HCT116 (cell line): Measurements from ENCODE around the gene LRBA. TPM values are rescaled to one million over a fixed set of nuclear protein-coding genes. Genes with fewer than 3 reads are reported as not detected.

Source experiments
- ATAC-seq: fragments of 200-7000 bp; cut with Tn5 transposase; 2 replicates; pipeline ENCODE4 v1.9.1; 2020; ENCODE audit warnings: mild to moderate bottlenecking, moderate library complexity
- BruUV-seq: library from RNA; stranded (reverse); fragments of 400-500 nt; replicated peaks from 2 replicates; lab custom pipeline; 2021; lab: Mats Ljungman, UMichigan
- CTCF ChIA-PET: fragments of 300-600 bp; sonication (Branson Sonifier 250); formaldehyde crosslinking; loops from one replicate; lab custom pipeline; 2021; ENCODE audit warnings: antibody characterized with exemption; lab: Charles Lee
- POLR2A ChIA-PET: fragments of 300-600, 350-600 bp; sonication (Branson Sonifier 250); formaldehyde crosslinking; loops from one replicate; lab custom pipeline; 2021; ENCODE audit warnings: antibody characterized with exemption; lab: Charles Lee
- RAD21 ChIA-PET, 2 experiments: fragments of 300-600 bp; sonication (Branson Sonifier 250); formaldehyde crosslinking; loops; one replicate each; lab custom pipeline; 2023; ENCODE audit warnings: low total read pairs in 2 of 2; ENCODE audit not compliant: uncharacterized antibody in 2 of 2, unreplicated experiment in 2 of 2, low non-redundant PET in 1 of 2; lab: Charles Lee
- DNase-seq: peaks from one replicate; pipeline ENCODE4 v3.0.0-alpha.2; 2010; ENCODE audit warnings: low read depth, low spot score
- H2AFZ ChIP-seq: fragments of 200-600 bp; shearing (Covaris generic), sonication (generic); 2 replicates; pipeline ENCODE4 v1.6.1; 2017; ENCODE audit warnings: low read depth, mixed run types, mixed read lengths, antibody characterized with exemption, low read length; ENCODE audit not compliant: poor library complexity, severe bottlenecking
- H3K27ac ChIP-seq: 2 replicates; pipeline ENCODE4 v1.5.1; 2012; ENCODE audit warnings: low read depth, low read length
- H3K27me3 ChIP-seq: fragments of 200-600 bp; sonication (generic); 2 replicates; pipeline ENCODE4 v1.6.1; 2016; ENCODE audit warnings: mixed run types, low read length, mixed read lengths; ENCODE audit not compliant: insufficient read depth
- H3K36me3 ChIP-seq, 2 experiments: fragments of 200-500 bp in 1 of 2; fragments of 200-600 bp in 1 of 2; sonication (Bioruptor generic) in 1 of 2; sonication (generic) in 1 of 2; 2 replicates each; pipeline versions ENCODE4 v1.5.1 to v1.6.1; 2014 to 2016; ENCODE audit warnings: low read length in 2 of 2, inconsistent platforms in 1 of 2, mixed read lengths in 1 of 2, mixed run types in 1 of 2; ENCODE audit not compliant: insufficient read depth in 2 of 2, control insufficient read depth in 1 of 2
- H3K4me1 ChIP-seq, 2 experiments: fragments of 200-600 bp in 1 of 2; sonication (generic) in 1 of 2; 2 replicates each; pipeline versions ENCODE4 v1.5.1 to v1.6.1; 2012 to 2017; ENCODE audit warnings: low read length in 2 of 2, inconsistent platforms in 1 of 2, mild to moderate bottlenecking in 1 of 2, mixed read lengths in 1 of 2, mixed run types in 1 of 2, moderate library complexity in 1 of 2; ENCODE audit not compliant: insufficient read depth in 2 of 2, control insufficient read depth in 1 of 2
- H3K4me2 ChIP-seq: fragments of 200-600 bp; sonication (generic); 2 replicates; pipeline ENCODE4 v1.6.1; 2017; ENCODE audit warnings: mixed run types, low read length, mixed read lengths
- H3K4me3 ChIP-seq, 2 experiments: fragments of 200-600 bp in 1 of 2; sonication (generic) in 1 of 2; replicated peaks in 1 of 2; 2 replicates each; pipeline ENCODE4 v1.5.1; 2011 to 2016; ENCODE audit warnings: low read length in 2 of 2, control low read depth in 1 of 2, low read depth in 1 of 2, mild to moderate bottlenecking in 1 of 2, mixed read lengths in 1 of 2, mixed run types in 1 of 2
- H3K79me2 ChIP-seq: fragments of 200-600 bp; sonication (generic); 2 replicates; pipeline ENCODE4 v1.6.1; 2017; ENCODE audit warnings: mild to moderate bottlenecking, mixed run types, low read length, moderate library complexity, mixed read lengths; ENCODE audit not compliant: insufficient read depth
- H3K9ac ChIP-seq: fragments of 200-600 bp; sonication (generic); 2 replicates; pipeline ENCODE4 v1.6.1; 2016; ENCODE audit warnings: low read length, mixed read lengths
- H3K9me2 ChIP-seq: fragments of 200-600 bp; sonication (generic), shearing (Covaris generic); 2 replicates; pipeline ENCODE4 v1.6.1; 2017; ENCODE audit warnings: mixed run types, mild to moderate bottlenecking, moderate library complexity; ENCODE audit not compliant: insufficient read depth
- H3K9me3 ChIP-seq, 2 experiments: fragments of 200-500 bp in 1 of 2; fragments of 200-600 bp in 1 of 2; sonication (Bioruptor generic) in 1 of 2; sonication (generic) in 1 of 2; 2 replicates each; pipeline ENCODE4 v1.6.1; 2014 to 2017; ENCODE audit warnings: low read length in 2 of 2, mixed read lengths in 2 of 2, inconsistent platforms in 1 of 2, low read depth in 1 of 2, mild to moderate bottlenecking in 1 of 2, mixed run types in 1 of 2, moderate library complexity in 1 of 2; ENCODE audit not compliant: control insufficient read depth in 1 of 2, insufficient read depth in 1 of 2
- H4K20me1 ChIP-seq: fragments of 200-600 bp; sonication (generic), shearing (Covaris generic); 2 replicates; pipeline ENCODE4 v1.6.1; 2017; ENCODE audit warnings: mixed run types, mild to moderate bottlenecking, moderate library complexity; ENCODE audit not compliant: insufficient read depth
- ATF3 ChIP-seq: IDR thresholded peaks from 2 replicates; pipeline ENCODE4 v1.6.1; 2012
- ELF1 ChIP-seq: IDR thresholded peaks from 2 replicates; pipeline ENCODE4 v1.6.1; 2012; ENCODE audit warnings: low read depth, borderline replicate concordance
- FOSL1 ChIP-seq: IDR thresholded peaks from 2 replicates; pipeline ENCODE4 v1.6.1; 2012; ENCODE audit warnings: low read depth
- JUND ChIP-seq: IDR thresholded peaks from 2 replicates; pipeline ENCODE4 v1.6.1; 2012
- POLR2A ChIP-seq: IDR thresholded peaks from 2 replicates; pipeline ENCODE4 v1.7.0; 2011; ENCODE audit warnings: borderline replicate concordance; ENCODE audit not compliant: insufficient read depth, insufficient read length; ENCODE audit errors: extremely low read depth
- POLR2AphosphoS5 ChIP-seq: IDR thresholded peaks from 2 replicates; pipeline ENCODE4 v1.6.1; 2011; ENCODE audit warnings: mild to moderate bottlenecking, low read depth, low read length, moderate library complexity
- RAD21 ChIP-seq: IDR thresholded peaks from 2 replicates; pipeline ENCODE4 v1.6.1; 2012; ENCODE audit warnings: low read depth, mild to moderate bottlenecking
- SIN3A ChIP-seq: IDR thresholded peaks from 2 replicates; pipeline ENCODE4 v1.6.1; 2012; ENCODE audit warnings: low read depth
- SP1 ChIP-seq: IDR thresholded peaks from 2 replicates; pipeline ENCODE4 v1.6.1; 2012; ENCODE audit warnings: low read depth
- SRF ChIP-seq: IDR thresholded peaks from 2 replicates; pipeline ENCODE4 v1.6.1; 2012; ENCODE audit warnings: low read depth
- YY1 ChIP-seq: IDR thresholded peaks from 2 replicates; pipeline ENCODE4 v1.6.1; 2011; ENCODE audit warnings: low read length, low read depth, moderate library complexity, mild to moderate bottlenecking; ENCODE audit not compliant: insufficient replicate concordance; ENCODE audit errors: extremely low read depth
- ZBTB33 ChIP-seq: IDR thresholded peaks from 2 replicates; pipeline ENCODE4 v1.6.1; 2011; ENCODE audit warnings: mild to moderate bottlenecking, low read length, moderate library complexity; ENCODE audit not compliant: insufficient replicate concordance; ENCODE audit errors: extremely low read depth
- ZFX ChIP-seq: fragments of 450-650 bp; IDR thresholded peaks from 2 replicates; pipeline ENCODE4 v1.6.1; 2017
- ZNF274 ChIP-seq: fragments of 200-500 bp; sonication (Bioruptor generic); IDR thresholded peaks from 2 replicates; pipeline ENCODE4 v1.6.1; 2014; ENCODE audit warnings: mild to moderate bottlenecking, low read depth, low read length, inconsistent platforms
- intact Hi-C: fragments of 100-400 bp; cut with micrococcal nuclease; formaldehyde crosslinking; loops from 2 replicates; pipeline ENCODE4 v1.10.0; 2022
- total RNA-seq: library from RNA; stranded (reverse); gene quantifications from one replicate; pipeline ENCODE4 v1.2.1, GENCODE V29; 2021; ENCODE audit not compliant: unreplicated experiment
- TF ChIP-seq, protein P1 (sequence below), 3 experiments: fragments of 200-600 bp in 1 of 3; sonication (generic) in 1 of 3; IDR thresholded peaks in 2 of 3; conservative IDR thresholded peaks in 1 of 3; 2 replicates each; pipeline ENCODE4 v1.5.1; 2012 to 2017; ENCODE audit warnings: low read depth in 2 of 3, low read length in 2 of 3, antibody characterized with exemption in 1 of 3, borderline replicate concordance in 1 of 3, control low read depth in 1 of 3, mild to moderate bottlenecking in 1 of 3, mixed read lengths in 1 of 3, mixed run types in 1 of 3, moderate library complexity in 1 of 3; ENCODE audit not compliant: insufficient read depth in 1 of 3
- TF ChIP-seq, protein P2 (sequence below): IDR thresholded peaks from 2 replicates; pipeline ENCODE4 v1.6.1; 2012

LRBA gene
- total RNA-seq, 1 experiment from 2014 or later: 79.8 TPM

- ATAC-seq (no peak), DNase-seq (no peak)
- no TSS peak for BruUV-seq
- Histone ChIP-seq H3K9ac (no peak overlapping the region), H3K36me3 (peaks cover 5 to 13% of the 10 kb centered on the region in 2 experiments; a peak in 3 of 4 replicates), H4K20me1 (0 out of 2 replicates have a peak, but pooled peaks cover 3% of the 10 kb centered on the region), H3K9me2 (no peaks in the 10 kb centered on the region), H3K4me2 (no peak overlapping the region), H3K27ac (no peak overlapping the region), H3K4me1 (peaks cover 4 to 9% of the 10 kb centered on the region in 2 experiments; a peak in 3 of 4 replicates), H3K4me3 (no peak overlapping the region), H3K27me3 (no peaks in the 10 kb centered on the region), H3K79me2 (no peaks in the 10 kb centered on the region), H2AFZ (no peak overlapping the region), H3K9me3 (no peaks in the 10 kb centered on the region)
- TF ChIP-seq ZFX: no peak
- TF ChIP-seq YY1: no peak
- TF ChIP-seq, protein P1, sequence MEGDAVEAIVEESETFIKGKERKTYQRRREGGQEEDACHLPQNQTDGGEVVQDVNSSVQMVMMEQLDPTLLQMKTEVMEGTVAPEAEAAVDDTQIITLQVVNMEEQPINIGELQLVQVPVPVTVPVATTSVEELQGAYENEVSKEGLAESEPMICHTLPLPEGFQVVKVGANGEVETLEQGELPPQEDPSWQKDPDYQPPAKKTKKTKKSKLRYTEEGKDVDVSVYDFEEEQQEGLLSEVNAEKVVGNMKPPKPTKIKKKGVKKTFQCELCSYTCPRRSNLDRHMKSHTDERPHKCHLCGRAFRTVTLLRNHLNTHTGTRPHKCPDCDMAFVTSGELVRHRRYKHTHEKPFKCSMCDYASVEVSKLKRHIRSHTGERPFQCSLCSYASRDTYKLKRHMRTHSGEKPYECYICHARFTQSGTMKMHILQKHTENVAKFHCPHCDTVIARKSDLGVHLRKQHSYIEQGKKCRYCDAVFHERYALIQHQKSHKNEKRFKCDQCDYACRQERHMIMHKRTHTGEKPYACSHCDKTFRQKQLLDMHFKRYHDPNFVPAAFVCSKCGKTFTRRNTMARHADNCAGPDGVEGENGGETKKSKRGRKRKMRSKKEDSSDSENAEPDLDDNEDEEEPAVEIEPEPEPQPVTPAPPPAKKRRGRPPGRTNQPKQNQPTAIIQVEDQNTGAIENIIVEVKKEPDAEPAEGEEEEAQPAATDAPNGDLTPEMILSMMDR (IDR thresholded peaks at IDR 0.05 in 2 of 3, conservative IDR thresholded peaks at IDR 0.05 in 1 of 3; ENCODE audit: borderline replicate concordance in 1 of 3, insufficient read depth in 1 of 3, low read depth in 2 of 3, low read length in 2 of 3): no peak
- TF ChIP-seq FOSL1: no peak
- no peak for TF ChIP-seq POLR2A
- TF ChIP-seq ATF3: no peak
- TF ChIP-seq SP1: no peak
- no peak for TF ChIP-seq RAD21
- TF ChIP-seq, protein P2, sequence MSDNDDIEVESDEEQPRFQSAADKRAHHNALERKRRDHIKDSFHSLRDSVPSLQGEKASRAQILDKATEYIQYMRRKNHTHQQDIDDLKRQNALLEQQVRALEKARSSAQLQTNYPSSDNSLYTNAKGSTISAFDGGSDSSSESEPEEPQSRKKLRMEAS: no peak
- TF ChIP-seq ZNF274: no peak
- TF ChIP-seq JUND: no peak
- TF ChIP-seq ZBTB33: no peak
- TF ChIP-seq POLR2AphosphoS5: no peak
- TF ChIP-seq SIN3A: no peak
- no peak for TF ChIP-seq SRF
- no peak for TF ChIP-seq ELF1
- ChIA-PET POLR2A (no interaction called here), CTCF (no interaction called here), RAD21 (no interaction called here)
- intact Hi-C loops: no loop called here
These were observed 161.2 kb downstream of the LRBA start for GRCh38 chr4:150853882-150854281.
